HepG2 (cell line): Measurements from ENCODE around the gene ZFP36L2. TPM values are rescaled to one million over a fixed set of nuclear protein-coding genes. Genes with fewer than 3 reads are reported as not detected.
A peak's percentile ranks its signal among the peaks of the same experiment; 100 is the strongest.

Experiments
- BRD4 ChIP-seq: sonication (generic); formaldehyde crosslinking; IDR thresholded peaks from 2 replicates; pipeline ENCODE4 v1.4.0; 2020; ENCODE audit warnings: missing genetic modification reagents
- GFI1 ChIP-seq: sonication (generic); formaldehyde crosslinking; IDR thresholded peaks from 2 replicates; pipeline ENCODE4 v1.5.0; 2020; ENCODE audit warnings: missing genetic modification reagents, mild to moderate bottlenecking, borderline replicate concordance
- HES4 ChIP-seq: sonication (generic); formaldehyde crosslinking; IDR thresholded peaks from 2 replicates; pipeline ENCODE4 v1.9.0; 2021; ENCODE audit warnings: mild to moderate bottlenecking, missing genetic modification reagents, borderline replicate concordance
- NFE2 ChIP-seq: sonication (generic); formaldehyde crosslinking; IDR thresholded peaks from 2 replicates; pipeline ENCODE4 v1.4.0; 2020; ENCODE audit warnings: missing genetic modification reagents
- RFX5 ChIP-seq: IDR thresholded peaks from 2 replicates; pipeline ENCODE4 v1.6.1; 2011; ENCODE audit warnings: low read depth, low read length, improper control_type of control experiment
- RXRB ChIP-seq: IDR thresholded peaks from 2 replicates; pipeline ENCODE4 v1.6.1; 2016; ENCODE audit warnings: borderline replicate concordance, missing genetic modification reagents, missing compliant biosample characterization
- SIX4 ChIP-seq: sonication (generic); formaldehyde crosslinking; IDR thresholded peaks from 2 replicates; pipeline ENCODE4 v1.4.0; 2020; ENCODE audit warnings: missing genetic modification reagents
- SMAD3 ChIP-seq: sonication (generic); formaldehyde crosslinking; IDR thresholded peaks from 2 replicates; pipeline ENCODE4 v1.4.0; 2020; ENCODE audit warnings: missing genetic modification reagents
- SOX6 ChIP-seq, 2 experiments: fragments of 450-650 bp in 1 of 2; sonication (generic) in 1 of 2; formaldehyde crosslinking in 1 of 2; IDR thresholded peaks; 2 replicates each; pipeline versions ENCODE4 v1.4.0 to v1.6.1; 2017 to 2020; ENCODE audit warnings: antibody characterized with exemption in 1 of 2, mild to moderate bottlenecking in 1 of 2, missing genetic modification reagents in 1 of 2
- SRSF4 ChIP-seq: fragments of 200-400 bp; formaldehyde crosslinking; IDR thresholded peaks from one replicate; pipeline ENCODE4 v1.6.1; 2018; ENCODE audit warnings: mild to moderate bottlenecking, low read depth, low read length, moderate library complexity; ENCODE audit not compliant: poor library complexity, severe bottlenecking
- STAT5B ChIP-seq: sonication (generic); formaldehyde crosslinking; IDR thresholded peaks from 2 replicates; pipeline ENCODE4 v1.4.0; 2020; ENCODE audit warnings: missing genetic modification reagents
- TBL1XR1 ChIP-seq: fragments of 150-350 bp; IDR thresholded peaks from 2 replicates; pipeline ENCODE4 v1.6.1; 2014; ENCODE audit warnings: borderline replicate concordance, low read length; ENCODE audit not compliant: partially characterized antibody
- ZBTB10 ChIP-seq: sonication (generic); formaldehyde crosslinking; IDR thresholded peaks from 2 replicates; pipeline ENCODE4 v1.4.0; 2020; ENCODE audit warnings: missing genetic modification reagents, borderline replicate concordance
- ZBTB7B ChIP-seq: sonication (generic); formaldehyde crosslinking; IDR thresholded peaks from 2 replicates; pipeline ENCODE4 v1.4.0; 2020; ENCODE audit warnings: missing genetic modification reagents
- ZFX ChIP-seq: sonication (generic); formaldehyde crosslinking; IDR thresholded peaks from 2 replicates; pipeline ENCODE4 v1.4.0; 2020; ENCODE audit warnings: mild to moderate bottlenecking, low read depth, missing genetic modification reagents, moderate library complexity
- ZNF263 ChIP-seq: sonication (generic); formaldehyde crosslinking; IDR thresholded peaks from 2 replicates; pipeline ENCODE4 v1.4.0; 2020; ENCODE audit warnings: missing genetic modification reagents
- ZNF562 ChIP-seq: sonication (generic); formaldehyde crosslinking; IDR thresholded peaks from 2 replicates; pipeline ENCODE4 v1.8.0; 2022; ENCODE audit warnings: missing genetic modification reagents, borderline replicate concordance
- ZNF576 ChIP-seq: sonication (generic); formaldehyde crosslinking; IDR thresholded peaks from 2 replicates; pipeline ENCODE4 v1.4.0; 2020; ENCODE audit warnings: mild to moderate bottlenecking, missing genetic modification reagents
- ZNF607 ChIP-seq: sonication (generic); formaldehyde crosslinking; IDR thresholded peaks from 2 replicates; pipeline ENCODE4 v1.5.1; 2020; ENCODE audit warnings: missing genetic modification reagents, mild to moderate bottlenecking, borderline replicate concordance
- ZNF724P ChIP-seq: sonication (generic); formaldehyde crosslinking; IDR thresholded peaks from 2 replicates; pipeline ENCODE4 v1.8.0; 2022; ENCODE audit warnings: missing genetic modification reagents, borderline replicate concordance
- polyA plus RNA-seq, 8 experiments: library from polyadenylated mRNA; depleted of rRNA in 3 of 8; stranded (reverse) in 7 of 8; unstranded in 1 of 8; fragments of >200 nt; fragmentation: Illumina TruSeq in 4 of 8; extraction: Trizol in 4 of 8; gene quantifications; 2 replicates each; pipeline versions ENCODE4 v1.2.1 to v1.2.3, GENCODE V29; 2011 to 2016; ENCODE audit warnings: low read depth in 4 of 8, missing spikeins in 1 of 8, mixed read lengths in 1 of 8; ENCODE audit not compliant: insufficient read depth in 1 of 8
- total RNA-seq, 5 experiments: library from RNA; depleted of rRNA; stranded (reverse); fragments of >200 nt; fragmentation: Illumina TruSeq; extraction: Trizol; gene quantifications; 2 replicates each; pipeline ENCODE4 v1.2.3, GENCODE V29; 2016; ENCODE audit warnings: low read depth in 1 of 5
- TF ChIP-seq, protein P1 (sequence below): fragments of 450-650 bp; IDR thresholded peaks from 2 replicates; pipeline ENCODE4 v1.6.1; 2017
- TF ChIP-seq, protein P2 (sequence below): sonication (generic); formaldehyde crosslinking; IDR thresholded peaks from 2 replicates; pipeline ENCODE4 v1.5.1; 2020; ENCODE audit warnings: mild to moderate bottlenecking, missing genetic modification reagents, moderate library complexity
- TF ChIP-seq, protein P3 (sequence below): sonication (generic); formaldehyde crosslinking; IDR thresholded peaks from 2 replicates; pipeline ENCODE4 v1.5.0; 2020; ENCODE audit warnings: mild to moderate bottlenecking, missing genetic modification reagents, moderate library complexity

The ZFP36L2 gene
- total and polyA plus RNA-seq, 2 of the 13 experiments (the other 11 are each of a cell fraction or from before 2014, with no cell fraction given) = 11.2 to 21.8 TPM

GRCh38 chr2:43218702-43219382 lies 7.6 kb downstream of the ZFP36L2 start (continued):
- TF ChIP-seq ZNF263 (CRISPR knock-in tag) = no peak
- TF ChIP-seq, protein P1, sequence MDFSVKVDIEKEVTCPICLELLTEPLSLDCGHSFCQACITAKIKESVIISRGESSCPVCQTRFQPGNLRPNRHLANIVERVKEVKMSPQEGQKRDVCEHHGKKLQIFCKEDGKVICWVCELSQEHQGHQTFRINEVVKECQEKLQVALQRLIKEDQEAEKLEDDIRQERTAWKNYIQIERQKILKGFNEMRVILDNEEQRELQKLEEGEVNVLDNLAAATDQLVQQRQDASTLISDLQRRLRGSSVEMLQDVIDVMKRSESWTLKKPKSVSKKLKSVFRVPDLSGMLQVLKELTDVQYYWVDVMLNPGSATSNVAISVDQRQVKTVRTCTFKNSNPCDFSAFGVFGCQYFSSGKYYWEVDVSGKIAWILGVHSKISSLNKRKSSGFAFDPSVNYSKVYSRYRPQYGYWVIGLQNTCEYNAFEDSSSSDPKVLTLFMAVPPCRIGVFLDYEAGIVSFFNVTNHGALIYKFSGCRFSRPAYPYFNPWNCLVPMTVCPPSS = no peak
- TF ChIP-seq GFI1 (CRISPR knock-in tag) = no peak
- no peak for TF ChIP-seq ZBTB7B (CRISPR knock-in tag)
- TF ChIP-seq TBL1XR1 = no peak
- TF ChIP-seq, protein P2, sequence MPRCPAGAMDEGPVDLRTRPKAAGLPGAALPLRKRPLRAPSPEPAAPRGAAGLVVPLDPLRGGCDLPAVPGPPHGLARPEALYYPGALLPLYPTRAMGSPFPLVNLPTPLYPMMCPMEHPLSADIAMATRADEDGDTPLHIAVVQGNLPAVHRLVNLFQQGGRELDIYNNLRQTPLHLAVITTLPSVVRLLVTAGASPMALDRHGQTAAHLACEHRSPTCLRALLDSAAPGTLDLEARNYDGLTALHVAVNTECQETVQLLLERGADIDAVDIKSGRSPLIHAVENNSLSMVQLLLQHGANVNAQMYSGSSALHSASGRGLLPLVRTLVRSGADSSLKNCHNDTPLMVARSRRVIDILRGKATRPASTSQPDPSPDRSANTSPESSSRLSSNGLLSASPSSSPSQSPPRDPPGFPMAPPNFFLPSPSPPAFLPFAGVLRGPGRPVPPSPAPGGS (CRISPR knock-in tag) = no peak
- TF ChIP-seq STAT5B = no peak
- TF ChIP-seq SMAD3 (CRISPR knock-in tag) = no peak
- TF ChIP-seq BRD4 (CRISPR knock-in tag) = peak; percentile 29; the same call in 1 of the 2 replicates
- TF ChIP-seq HES4 (CRISPR knock-in tag) = 0 out of 2 replicates have a peak, but pooled peaks have one; percentile 47
- no peak; the same call in 1 of the 2 replicates for TF ChIP-seq RXRB (CRISPR knock-in tag)
- no peak; the same call in 1 of the 2 replicates for TF ChIP-seq ZFX (CRISPR knock-in tag)
- TF ChIP-seq ZNF724P (CRISPR knock-in tag) = no peak
- no peak for TF ChIP-seq ZNF607 (CRISPR knock-in tag)
- TF ChIP-seq NFE2 (CRISPR knock-in tag) = no peak
- TF ChIP-seq SRSF4 = no peak
- TF ChIP-seq RFX5 = no peak
- TF ChIP-seq ZNF562 (CRISPR knock-in tag) = no peak
- TF ChIP-seq ZNF576 (CRISPR knock-in tag) = no peak
- TF ChIP-seq, protein P3, sequence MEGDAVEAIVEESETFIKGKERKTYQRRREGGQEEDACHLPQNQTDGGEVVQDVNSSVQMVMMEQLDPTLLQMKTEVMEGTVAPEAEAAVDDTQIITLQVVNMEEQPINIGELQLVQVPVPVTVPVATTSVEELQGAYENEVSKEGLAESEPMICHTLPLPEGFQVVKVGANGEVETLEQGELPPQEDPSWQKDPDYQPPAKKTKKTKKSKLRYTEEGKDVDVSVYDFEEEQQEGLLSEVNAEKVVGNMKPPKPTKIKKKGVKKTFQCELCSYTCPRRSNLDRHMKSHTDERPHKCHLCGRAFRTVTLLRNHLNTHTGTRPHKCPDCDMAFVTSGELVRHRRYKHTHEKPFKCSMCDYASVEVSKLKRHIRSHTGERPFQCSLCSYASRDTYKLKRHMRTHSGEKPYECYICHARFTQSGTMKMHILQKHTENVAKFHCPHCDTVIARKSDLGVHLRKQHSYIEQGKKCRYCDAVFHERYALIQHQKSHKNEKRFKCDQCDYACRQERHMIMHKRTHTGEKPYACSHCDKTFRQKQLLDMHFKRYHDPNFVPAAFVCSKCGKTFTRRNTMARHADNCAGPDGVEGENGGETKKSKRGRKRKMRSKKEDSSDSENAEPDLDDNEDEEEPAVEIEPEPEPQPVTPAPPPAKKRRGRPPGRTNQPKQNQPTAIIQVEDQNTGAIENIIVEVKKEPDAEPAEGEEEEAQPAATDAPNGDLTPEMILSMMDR = 0 out of 2 replicates have a peak, but pooled peaks have one; percentile 17
- no peak for TF ChIP-seq SIX4 (CRISPR knock-in tag)
- no peak for TF ChIP-seq ZBTB10 (CRISPR knock-in tag)
- TF ChIP-seq SOX6 (IDR thresholded peaks at IDR 0.05) = no peak
- no peak for TF ChIP-seq SOX6 (CRISPR knock-in tag; IDR thresholded peaks at IDR 0.05)
